IMR-90 (cell line): ENCODE data around the gene SEPSECS. TPM values are rescaled to one million over a fixed set of nuclear protein-coding genes. Genes with fewer than 3 reads are reported as not detected.

Experiments used
- ATAC-seq: fragments of 200-7000 bp; cut with Tn5 transposase; 2 replicates; pipeline ENCODE4 v1.9.1; 2020; ENCODE audit warnings: low read depth, mild to moderate bottlenecking, moderate library complexity
- BruUV-seq: library from RNA; stranded (reverse); fragments of 400-500 nt; replicated peaks from 2 replicates; lab custom pipeline; 2021; lab: Mats Ljungman, UMichigan
- CTCF ChIA-PET: fragments of 300-600 bp; formaldehyde crosslinking; extraction: SDS; loops from one replicate; lab custom pipeline; 2021; ENCODE audit warnings: antibody characterized with exemption; lab: Yijun Ruan, JAX
- POLR2A ChIA-PET: fragments of 300-600 bp; sonication (Branson Sonifier 250); formaldehyde crosslinking; loops from one replicate; lab custom pipeline; 2022; ENCODE audit warnings: antibody characterized with exemption; ENCODE audit not compliant: unreplicated experiment; lab: Charles Lee
- DNase-seq: peaks from one replicate; pipeline ENCODE4 v3.0.0; 2013
- H2AFZ ChIP-seq: replicated peaks from 2 replicates; pipeline ENCODE3; 2013; ENCODE audit warnings: low read length, mild to moderate bottlenecking; ENCODE audit not compliant: poor library complexity
- H2AK5ac ChIP-seq: 2 replicates; pipeline ENCODE4 v1.6.1; 2013; ENCODE audit warnings: low read depth, low read length, inconsistent platforms
- H2AK9ac ChIP-seq: replicated peaks from 2 replicates; pipeline ENCODE3; 2013; ENCODE audit warnings: mild to moderate bottlenecking, low read depth, low read length, moderate library complexity; ENCODE audit not compliant: poor library complexity
- H2BK120ac ChIP-seq: 2 replicates; pipeline ENCODE4 v1.6.1; 2013; ENCODE audit warnings: low read depth, low read length, inconsistent platforms
- H2BK15ac ChIP-seq: 3 replicates; pipeline ENCODE4 v1.6.1; 2013; ENCODE audit warnings: low read depth, low read length, inconsistent platforms
- H2BK20ac ChIP-seq: 2 replicates; pipeline ENCODE4 v1.6.1; 2013; ENCODE audit warnings: low read depth, mild to moderate bottlenecking, inconsistent platforms, low read length, moderate library complexity
- H2BK5ac ChIP-seq: 2 replicates; pipeline ENCODE4 v1.6.1; 2013; ENCODE audit warnings: mild to moderate bottlenecking, low read depth, low read length, inconsistent platforms; ENCODE audit not compliant: poor library complexity, severe bottlenecking
- H3K14ac ChIP-seq: replicated peaks from 2 replicates; pipeline ENCODE4 v1.6.1; 2013; ENCODE audit warnings: low read depth, low read length, inconsistent platforms
- H3K18ac ChIP-seq: 2 replicates; pipeline ENCODE4 v1.6.1; 2013; ENCODE audit warnings: low read depth, low read length, control low read depth
- H3K23ac ChIP-seq: 2 replicates; pipeline ENCODE4 v1.6.1; 2013; ENCODE audit warnings: low read depth, low read length, inconsistent platforms
- H3K27ac ChIP-seq: 2 replicates; pipeline ENCODE4 v1.5.1; 2013; ENCODE audit warnings: mild to moderate bottlenecking, control low read depth, low read length; ENCODE audit not compliant: insufficient read depth
- H3K27me3 ChIP-seq: 2 replicates; pipeline ENCODE4 v1.6.1; 2013; ENCODE audit warnings: low read length; ENCODE audit not compliant: control insufficient read depth, insufficient read depth
- H3K36me3 ChIP-seq: 2 replicates; pipeline ENCODE4 v1.6.1; 2013; ENCODE audit warnings: low read length, mixed read lengths; ENCODE audit not compliant: control insufficient read depth, insufficient read depth
- H3K4ac ChIP-seq: 2 replicates; pipeline ENCODE4 v1.6.1; 2013; ENCODE audit warnings: low read depth, low read length, inconsistent platforms
- H3K4me1 ChIP-seq: 2 replicates; pipeline ENCODE4 v1.6.1; 2013; ENCODE audit warnings: low read length, mixed read lengths; ENCODE audit not compliant: control insufficient read depth, insufficient read depth
- H3K4me2 ChIP-seq: 2 replicates; pipeline ENCODE4 v1.6.1; 2013; ENCODE audit warnings: low read depth, mild to moderate bottlenecking, control low read depth, low read length, moderate library complexity
- H3K4me3 ChIP-seq: 2 replicates; pipeline ENCODE4 v1.5.1; 2013; ENCODE audit warnings: low read depth, mild to moderate bottlenecking, control low read depth, low read length, moderate library complexity; ENCODE audit not compliant: insufficient read depth
- H3K56ac ChIP-seq: 2 replicates; pipeline ENCODE4 v1.6.1; 2013; ENCODE audit warnings: low read length, inconsistent platforms; ENCODE audit not compliant: insufficient read depth; ENCODE audit errors: extremely low read depth
- H3K79me1 ChIP-seq, 2 experiments: 2 replicates each; pipeline ENCODE4 v1.6.1; 2013; ENCODE audit warnings: low read length in 2 of 2, inconsistent platforms in 1 of 2, low read depth in 1 of 2
- H3K9ac ChIP-seq: 2 replicates; pipeline ENCODE4 v1.6.1; 2013; ENCODE audit warnings: low read depth, low read length, control low read depth
- H3K9me1 ChIP-seq: 2 replicates; pipeline ENCODE4 v1.6.1; 2013; ENCODE audit warnings: low read length, inconsistent platforms; ENCODE audit not compliant: insufficient read depth
- H3K9me3 ChIP-seq: 2 replicates; pipeline ENCODE4 v1.6.1; 2013; ENCODE audit warnings: low read length; ENCODE audit not compliant: control insufficient read depth, insufficient read depth
- H4K20me1 ChIP-seq: 2 replicates; pipeline ENCODE4 v1.6.1; 2013; ENCODE audit warnings: low read length, inconsistent platforms; ENCODE audit not compliant: insufficient read depth
- H4K5ac ChIP-seq: 2 replicates; pipeline ENCODE4 v1.6.1; 2013; ENCODE audit warnings: mild to moderate bottlenecking, low read depth, low read length, control low read depth
- H4K8ac ChIP-seq, 2 experiments: 2 replicates each; pipeline ENCODE4 v1.6.1; 2013; ENCODE audit warnings: low read depth in 2 of 2, low read length in 2 of 2, control low read depth in 1 of 2, inconsistent platforms in 1 of 2
- H4K91ac ChIP-seq: 2 replicates; pipeline ENCODE4 v1.6.1; 2013; ENCODE audit warnings: low read depth, low read length, inconsistent platforms; ENCODE audit not compliant: insufficient read depth
- CHD1 ChIP-seq: IDR thresholded peaks from 2 replicates; pipeline ENCODE4 v1.6.1; 2012; ENCODE audit warnings: low read depth, low read length, improper control_type of control experiment
- WGBS, 2 experiments: methylation state at CpG; one replicate each; pipeline versions ENCODE4 v1.1.5 to v1.1.7; 2013; ENCODE audit warnings: missing lambda C conversion rate in 2 of 2; ENCODE audit not compliant: insufficient read length in 1 of 2; ENCODE audit errors: extremely low coverage in 2 of 2; 5-methylcytosine and 5-hydroxymethylcytosine counted together
- dilution Hi-C: fragments of 300-500 bp; cut with HindIII; formaldehyde crosslinking; loops from one replicate; pipeline ENCODE4 v1.14.3; 2018; ENCODE audit warnings: low sequenced_read_pairs; ENCODE audit not compliant: unreplicated experiment
- in situ Hi-C: fragments of 300-500 bp; cut with MboI; formaldehyde crosslinking; loops from 3 replicates; pipeline ENCODE4 v1.14.3; 2019; ENCODE audit warnings: low sequenced_read_pairs, inconsistent platforms, mixed read lengths
- intact Hi-C: fragments of 100-400 bp; cut with micrococcal nuclease; formaldehyde crosslinking; loops from 2 replicates; pipeline ENCODE4 v1.10.0; 2022
- polyA plus RNA-seq, 3 experiments: library from polyadenylated mRNA; depleted of rRNA; stranded (reverse); fragments of >200 nt; gene quantifications; 2 replicates each; pipeline ENCODE4 v1.2.3, GENCODE V29; 2012; ENCODE audit warnings: low replicate concordance in 1 of 3
- total RNA-seq: library from RNA; depleted of rRNA; stranded (reverse); fragments of >200 nt; gene quantifications from 2 replicates; pipeline ENCODE4 v1.2.3, GENCODE V29; 2012

Gene SEPSECS
- total and polyA plus RNA-seq, 2 of the 4 experiments (the other 2 are of a cell fraction) = 1.7 to 5.0 TPM

DNA sequence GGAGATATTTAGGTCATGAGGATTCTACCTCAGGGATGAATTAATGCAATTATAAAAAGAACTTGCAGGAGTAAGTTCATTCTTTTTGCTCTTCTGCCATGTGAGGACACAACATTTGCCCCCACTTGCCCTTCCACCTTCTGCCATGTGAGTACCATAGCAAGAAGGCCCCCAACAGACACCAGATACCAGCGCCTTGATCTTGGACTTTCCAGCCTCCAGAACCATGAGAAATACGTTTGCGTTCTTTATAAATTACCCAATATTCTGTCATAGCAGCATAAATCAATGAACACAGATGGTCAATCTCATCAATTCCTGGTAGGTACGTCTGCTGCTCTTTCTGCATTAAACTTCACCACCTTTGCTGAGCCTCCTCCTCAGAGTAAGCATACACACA, 5.7 kb upstream of the SEPSECS start:
- Histone ChIP-seq H2BK20ac (no peak overlapping the region), H3K9me1 (no peaks in the 10 kb centered on the region), H3K9me3 (no peaks in the 10 kb centered on the region), H4K8ac (no peak overlapping the region), H3K14ac (no peak overlapping the region), H3K36me3 (no peaks in the 10 kb centered on the region), H3K27me3 (no peaks in the 10 kb centered on the region), H3K23ac (no peak overlapping the region), H2AK9ac (no peak overlapping the region), H2BK15ac (no peak overlapping the region), H2AFZ (no peak overlapping the region), H3K4ac (no peak overlapping the region), H2BK5ac (no peak overlapping the region), H4K91ac (no peak overlapping the region), H3K79me1 (no peaks in the 10 kb centered on the region), H4K20me1 (no peaks in the 10 kb centered on the region), H4K5ac (no peak overlapping the region), H2AK5ac (no peak overlapping the region), H3K4me1 (peaks cover 2% of the 10 kb centered on the region; the same call in 1 of the 2 replicates), H3K4me3 (no peak overlapping the region), H3K4me2 (no peak overlapping the region), H3K27ac (no peak overlapping the region), H3K9ac (no peak overlapping the region), H2BK120ac (no peak overlapping the region), H3K56ac (no peak overlapping the region), H3K18ac (no peak overlapping the region)
- 93% methylated on average over 3 of the region's 4 CpGs; no CpG with 5 or more reads in 1 of the 2 experiments for WGBS, 2 experiments
- in situ Hi-C loops = no loop called here
- intact Hi-C loops = no loop called here
- BruUV-seq = no TSS peak
- ChIA-PET CTCF (no interaction called here), POLR2A (no interaction called here)
- dilution Hi-C loops = no loop called here
- no peak for DNase-seq
- no peak for ATAC-seq
- TF ChIP-seq CHD1 = no peak
